Activated CD8-positive, alpha-beta memory T cell treated with anti-CD3 and anti-CD28 coated beads, Interleukin-2, amount 10 ng/mL, durations not matched to agents 7 days and 5 days (primary cell): ENCODE measurements around the gene CSK. TPM values are rescaled to one million over a fixed set of nuclear protein-coding genes. Genes with fewer than 3 reads are reported as not detected.
"Not testable (repeated sequence)": the region's sequence is repeated elsewhere in the genome, so short reads cannot be mapped to it uniquely, and the experiment has no call there.

Experiments used
- ATAC-seq: fragments of 150-1000 bp; cut with Tn5 transposase; one replicate; pipeline ENCODE4 v1.10.0; 2021; ENCODE audit warnings: moderate library complexity
- CTCF ChIA-PET: fragments of 350-600 bp; sonication (Branson Sonifier 250); formaldehyde crosslinking; loops from one replicate; lab custom pipeline; 2021; ENCODE audit warnings: antibody characterized with exemption; lab: Charles Lee
- DNase-seq: peaks from one replicate; pipeline ENCODE4 v3.0.0-alpha.2; 2020
- H3K27ac Mint-ChIP-seq: one replicate; pipeline ENCODE4 v1.8.0; 2021; ENCODE audit warnings: mild to moderate bottlenecking, mixed read lengths
- H3K27me3 Mint-ChIP-seq: one replicate; pipeline ENCODE4 v1.8.0; 2021; ENCODE audit warnings: mixed read lengths
- H3K36me3 Mint-ChIP-seq: one replicate; pipeline ENCODE4 v1.8.0; 2021; ENCODE audit warnings: mild to moderate bottlenecking, mixed read lengths
- H3K4me1 Mint-ChIP-seq: one replicate; pipeline ENCODE4 v1.8.0; 2021; ENCODE audit warnings: mixed read lengths
- H3K4me3 Mint-ChIP-seq: one replicate; pipeline ENCODE4 v1.8.0; 2021; ENCODE audit warnings: mild to moderate bottlenecking, moderate library complexity, mixed read lengths
- H3K9me3 Mint-ChIP-seq: one replicate; pipeline ENCODE4 v1.8.0; 2022; ENCODE audit warnings: low read depth, mixed read lengths
- total RNA-seq, 2 experiments: library from RNA; stranded (reverse); gene quantifications; one replicate each; pipeline ENCODE4 v1.2.3, GENCODE V29; 2021

CSK gene
- total RNA-seq, 2 experiments from 2014 or later, result 349 to 369 TPM

DNA sequence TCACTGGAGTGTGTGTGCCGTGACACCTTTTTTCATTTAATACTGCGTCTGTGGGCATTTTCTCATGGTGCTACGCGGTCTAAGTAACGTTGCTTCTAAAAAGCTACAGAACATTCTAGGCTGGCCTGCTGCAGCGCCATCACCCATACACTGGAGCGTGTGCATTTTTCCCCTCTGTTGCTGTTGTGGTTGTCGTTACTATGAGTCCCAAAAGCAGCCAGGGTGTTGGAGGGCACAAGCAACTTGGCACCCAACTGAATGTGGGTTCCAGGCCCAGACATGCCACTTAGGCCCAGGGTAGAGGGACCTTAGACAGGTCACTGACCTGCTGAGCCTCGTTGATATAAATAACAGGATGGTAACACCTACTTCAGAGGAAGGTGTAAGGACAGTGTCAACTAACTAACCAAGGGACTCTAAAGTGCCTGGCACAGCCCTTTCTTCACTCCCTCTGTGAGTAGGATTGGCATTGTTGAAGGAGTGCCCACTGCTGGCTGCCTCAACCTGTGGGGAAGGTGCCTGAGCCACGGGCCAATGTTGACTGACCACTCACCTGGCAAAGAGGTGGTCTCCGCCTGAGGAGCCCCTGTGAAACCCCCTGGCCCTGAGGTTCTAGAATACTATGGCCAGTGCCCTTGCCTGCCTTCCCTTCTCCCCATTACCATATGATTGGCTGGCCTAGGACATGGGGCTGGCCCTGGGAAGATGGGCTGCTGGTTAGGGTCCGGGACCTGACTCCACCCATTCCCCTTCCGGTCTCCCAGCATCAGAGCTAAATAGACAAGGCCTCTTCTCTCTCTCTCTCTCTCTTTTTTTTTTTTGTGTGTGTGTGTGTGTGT, 3.5 kb downstream of the CSK start:
- H3K4me1 Mint-ChIP-seq, result peaks cover 58% of the 10 kb centered on the region
- ATAC-seq (no peak), DNase-seq (peak; percentile 83)
- no peaks in the 10 kb centered on the region for H3K27me3 Mint-ChIP-seq
- H3K36me3 Mint-ChIP-seq, result peaks cover 47% of the 10 kb centered on the region
- H3K4me3 Mint-ChIP-seq, result peak overlapping the region; percentile 79
- CTCF ChIA-PET, result interaction anchor here (1.2 to 25.9 kb wide), 6 partner anchors 4 to 121 kb away, joined by 3 to 1355 read pairs (median 6); partner anchors contain the start of genes CSK and FAM219B
- peak overlapping the region; percentile 98 for H3K27ac Mint-ChIP-seq
- no peaks in the 10 kb centered on the region for H3K9me3 Mint-ChIP-seq

DNA sequence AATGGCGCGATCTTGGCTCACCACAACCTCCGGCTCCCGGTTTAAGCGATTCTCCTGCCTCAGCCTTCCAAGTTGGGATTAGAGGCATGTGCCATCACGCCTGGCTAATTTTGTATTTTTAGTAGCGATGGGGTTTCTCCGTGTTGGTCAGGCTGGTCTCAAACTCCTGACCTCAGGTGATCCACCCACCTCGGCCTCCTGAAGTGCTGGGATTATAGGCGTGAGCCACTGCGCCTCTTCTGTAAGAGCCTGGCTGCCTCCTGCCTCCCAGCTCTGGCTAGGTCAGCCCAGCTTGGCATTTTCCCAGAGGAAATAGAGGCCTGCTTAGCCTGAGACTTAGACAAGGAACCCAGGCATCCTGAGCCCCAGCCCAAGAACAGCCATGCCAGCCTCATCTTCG, 4.2 kb downstream of the CSK start:
- Mint-ChIP-seq H3K27ac (peak overlapping the region; percentile 98), H3K4me3 (peak overlapping the region; percentile 79), H3K36me3 (peaks cover 52% of the 10 kb centered on the region), H3K4me1 (peaks cover 58% of the 10 kb centered on the region)
- H3K9me3 Mint-ChIP-seq, DNase-seq, ATAC-seq, H3K27me3 Mint-ChIP-seq: not testable (repeated sequence)
- CTCF ChIA-PET, result interaction anchor here (25.1 to 25.9 kb wide), 2 partner anchors 4 to 6 kb away, joined by 1355 read pairs; partner anchors contain the start of gene CSK

DNA sequence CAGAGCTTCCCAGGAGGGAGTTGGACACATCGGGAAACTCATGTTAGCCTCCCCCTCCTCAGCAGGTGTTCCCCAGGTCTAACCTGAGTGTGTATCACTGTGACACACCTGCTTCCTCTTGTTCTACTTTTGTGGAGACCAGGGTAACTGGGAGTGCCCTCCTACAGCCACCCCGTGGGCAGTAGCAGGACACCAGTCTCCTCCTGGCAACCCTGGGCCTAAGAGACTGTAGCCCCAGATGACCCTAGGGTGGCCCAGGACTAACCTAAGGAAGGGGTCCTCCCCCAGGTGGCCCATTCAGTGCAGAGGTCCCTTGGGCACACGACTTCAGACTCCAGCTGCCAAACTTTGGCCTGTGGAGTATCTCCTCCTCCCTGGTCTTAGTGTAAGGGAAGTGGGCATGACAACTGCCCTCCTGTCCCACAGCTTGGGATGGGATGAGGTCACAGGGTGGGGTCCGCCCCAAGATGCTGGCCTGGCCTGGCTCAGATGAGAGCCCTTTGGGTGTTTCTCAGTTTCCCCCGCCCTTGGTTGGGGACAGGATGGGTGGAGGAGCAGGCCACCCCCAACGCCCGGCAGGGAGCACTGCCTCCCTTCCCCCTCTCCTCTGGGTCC, 4.8 kb downstream of the CSK start:
- peaks cover 57% of the 10 kb centered on the region for H3K36me3 Mint-ChIP-seq
- CTCF ChIA-PET, result interaction anchor here (0.8 to 25.9 kb wide), 19 partner anchors 3 to 667 kb away, joined by 3 to 1355 read pairs (median 7); partner anchors contain the start of genes ARID3B, CLK3, CSK and FAM219B
- ATAC-seq, result no peak

DNA sequence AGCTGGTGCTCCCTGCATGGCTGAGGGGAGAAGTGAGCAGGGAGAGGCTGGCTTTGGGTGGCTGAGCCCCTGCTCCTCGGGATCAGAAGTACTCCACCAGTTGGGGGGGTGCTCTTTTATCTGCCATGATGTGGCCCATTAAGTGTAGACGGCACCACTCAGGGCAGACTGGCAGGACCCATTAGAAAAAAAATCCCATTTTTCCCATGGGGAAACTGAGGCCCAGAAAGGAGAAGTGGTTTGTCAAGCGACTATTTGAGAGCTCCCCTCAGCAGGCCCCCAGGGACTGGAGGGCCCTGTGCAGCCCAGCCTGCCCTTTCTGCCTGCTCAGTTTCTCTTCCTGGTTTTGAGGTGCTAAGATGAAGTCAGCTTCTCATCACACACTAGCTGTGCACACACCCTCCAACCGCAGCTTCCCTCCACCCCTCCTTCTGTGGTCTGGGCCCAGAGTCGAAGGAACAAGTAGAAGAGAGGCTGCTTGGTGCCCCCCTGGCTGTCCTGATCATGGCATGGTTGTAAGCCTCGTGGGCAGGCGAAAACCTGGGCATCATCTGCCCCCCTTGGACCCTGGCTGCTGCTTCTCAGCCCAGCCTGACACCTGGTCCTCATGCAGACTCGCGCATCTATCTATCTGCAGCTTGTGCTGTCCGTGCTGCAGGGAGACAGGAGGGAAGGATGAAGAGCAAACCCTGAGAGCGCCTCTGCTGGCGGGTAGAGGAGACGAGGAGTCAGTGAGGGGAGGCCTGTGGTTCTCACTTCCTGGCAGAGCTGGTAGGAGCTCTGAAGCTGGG, 5.6 kb downstream of the CSK start:
- Mint-ChIP-seq H3K4me3 (peak overlapping the region; percentile 79), H3K27ac (peak overlapping the region; percentile 98), H3K36me3 (peaks cover 63% of the 10 kb centered on the region), H3K27me3 (no peaks in the 10 kb centered on the region), H3K9me3 (no peaks in the 10 kb centered on the region), H3K4me1 (peaks cover 67% of the 10 kb centered on the region)
- ATAC-seq (peak; percentile 67), DNase-seq (peak; percentile 99)
- CTCF ChIA-PET, result interaction anchor here (0.8 to 25.9 kb wide), 26 partner anchors 2 to 666 kb away, joined by 3 to 1355 read pairs (median 5); partner anchors contain the start of genes ARID3B, CLK3, CSK and CYP1A1

More for the DNA sequence above, 4.8 kb downstream of the CSK start:
- H3K27me3 Mint-ChIP-seq, result no peaks in the 10 kb centered on the region
- DNase-seq, result peak; percentile 69
- peak overlapping the region; percentile 98 for H3K27ac Mint-ChIP-seq
- peak overlapping the region; percentile 79 for H3K4me3 Mint-ChIP-seq
- H3K9me3 Mint-ChIP-seq, result no peaks in the 10 kb centered on the region
- peaks cover 59% of the 10 kb centered on the region for H3K4me1 Mint-ChIP-seq

DNA sequence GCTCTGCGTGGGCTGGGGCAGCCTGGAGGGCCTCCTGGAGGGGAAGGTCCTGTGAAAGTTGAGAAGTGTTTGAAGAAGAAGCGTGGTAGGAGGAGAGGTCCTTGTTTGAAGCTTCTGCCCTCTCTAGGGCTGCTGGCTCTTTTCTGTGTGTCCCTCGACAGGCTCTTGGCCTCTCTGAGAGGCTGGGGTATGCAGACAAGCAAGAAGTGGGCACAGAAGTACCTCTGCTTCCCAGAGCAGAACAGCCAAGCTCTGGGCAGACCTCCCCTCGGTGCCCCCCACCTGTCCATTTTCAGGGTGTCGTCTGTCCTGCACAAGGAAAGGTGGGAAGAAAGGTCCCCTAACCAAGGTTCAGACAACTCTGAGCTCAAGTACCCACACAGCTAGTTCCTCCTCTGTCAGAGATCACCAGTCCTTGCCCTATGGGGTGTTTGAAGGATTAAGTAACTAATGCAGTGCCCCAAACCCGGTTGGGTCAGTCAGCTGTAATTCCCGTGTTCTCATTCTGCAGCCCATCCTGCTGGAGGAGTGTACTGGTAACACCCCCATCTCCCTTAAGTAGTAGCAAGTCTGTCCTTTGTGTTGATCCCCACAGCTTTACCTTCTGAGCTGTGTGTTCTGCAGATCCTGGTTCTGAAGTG, 6.3 kb downstream of the CSK start:
- peak overlapping the region; percentile 79 for H3K4me3 Mint-ChIP-seq
- H3K27me3 Mint-ChIP-seq, result no peaks in the 10 kb centered on the region
- H3K4me1 Mint-ChIP-seq, result peaks cover 75% of the 10 kb centered on the region
- DNase-seq (no peak), ATAC-seq (peak; percentile 0)
- CTCF ChIA-PET, result interaction anchor here (0.8 to 25.9 kb wide), 24 partner anchors 2 to 388 kb away, joined by 3 to 1355 read pairs (median 5); partner anchors contain the start of genes ARID3B, CLK3, CSK and CYP1A1
- H3K36me3 Mint-ChIP-seq, result peaks cover 61% of the 10 kb centered on the region
- H3K9me3 Mint-ChIP-seq, result no peaks in the 10 kb centered on the region
- peak overlapping the region; percentile 98 for H3K27ac Mint-ChIP-seq

DNA sequence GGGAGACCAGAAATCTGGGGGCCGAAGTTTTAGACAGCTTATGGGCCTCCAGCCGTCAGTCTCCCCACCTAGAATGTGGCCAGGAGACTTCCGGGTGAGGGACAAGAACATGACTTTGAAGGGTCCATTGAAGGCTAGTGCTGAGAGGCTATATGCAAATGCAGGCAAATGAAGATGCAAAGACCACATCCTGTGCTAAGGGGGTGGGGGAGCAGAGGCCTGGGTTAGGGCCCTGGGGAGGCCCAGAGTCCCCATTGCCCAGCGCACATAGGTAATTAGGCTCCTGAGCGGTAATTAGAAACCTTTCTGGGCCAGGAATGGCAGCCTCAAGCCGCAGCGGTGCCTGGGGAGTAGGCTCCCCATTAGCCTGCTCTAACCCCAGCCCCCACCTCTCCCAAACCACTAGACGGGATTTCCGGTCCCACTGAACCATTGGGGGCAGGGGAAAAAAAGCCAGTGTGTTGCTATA, 6.8 kb downstream of the CSK start:
- no peaks in the 10 kb centered on the region for H3K27me3 Mint-ChIP-seq
- H3K36me3 Mint-ChIP-seq, result peaks cover 58% of the 10 kb centered on the region
- H3K4me1 Mint-ChIP-seq, result peaks cover 79% of the 10 kb centered on the region
- H3K27ac Mint-ChIP-seq, result peak overlapping the region; percentile 98
- DNase-seq (peak; percentile 93), ATAC-seq (peak; percentile 32)
- H3K9me3 Mint-ChIP-seq, result no peaks in the 10 kb centered on the region
- CTCF ChIA-PET, result interaction anchor here (0.8 to 25.9 kb wide), 16 partner anchors 1 to 389 kb away, joined by 3 to 1355 read pairs (median 7); partner anchors contain the start of genes ARID3B, CSK, FAM219B and RPP25
- H3K4me3 Mint-ChIP-seq, result peak overlapping the region; percentile 79

DNA sequence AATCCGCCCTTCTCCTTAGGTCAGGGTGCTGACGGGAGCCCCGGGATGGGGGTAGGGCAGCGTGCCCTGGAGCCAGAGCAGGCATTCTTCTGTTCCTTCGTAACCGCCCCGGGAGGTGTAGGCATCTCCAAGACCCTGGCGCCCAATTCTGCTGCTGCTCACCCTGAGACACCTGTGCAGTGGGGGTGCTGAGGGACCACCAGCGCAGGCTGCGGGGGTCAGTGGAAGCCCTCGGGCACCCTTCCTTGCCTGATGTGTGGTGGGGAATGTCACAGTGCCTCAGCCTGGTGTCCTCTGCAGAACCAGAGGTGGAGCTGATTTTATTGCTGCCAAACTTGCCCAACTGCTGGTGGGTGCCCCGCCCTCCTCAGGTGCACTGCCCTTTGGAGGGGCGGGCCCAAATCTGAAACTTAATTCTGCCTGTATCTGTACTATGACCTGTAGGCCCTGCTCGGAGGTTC, 7.3 kb downstream of the CSK start:
- Mint-ChIP-seq H3K4me3 (peak overlapping the region; percentile 79), H3K36me3 (peaks cover 54% of the 10 kb centered on the region), H3K4me1 (peaks cover 80% of the 10 kb centered on the region), H3K27me3 (no peaks in the 10 kb centered on the region), H3K9me3 (no peaks in the 10 kb centered on the region), H3K27ac (peak overlapping the region; percentile 98)
- DNase-seq, result peak; percentile 76
- peak; percentile 2 for ATAC-seq
- CTCF ChIA-PET, result interaction anchor here (2.0 to 25.9 kb wide), 4 partner anchors 1 to 112 kb away, joined by 6 to 1355 read pairs (median 683); partner anchors contain the start of gene CSK

DNA sequence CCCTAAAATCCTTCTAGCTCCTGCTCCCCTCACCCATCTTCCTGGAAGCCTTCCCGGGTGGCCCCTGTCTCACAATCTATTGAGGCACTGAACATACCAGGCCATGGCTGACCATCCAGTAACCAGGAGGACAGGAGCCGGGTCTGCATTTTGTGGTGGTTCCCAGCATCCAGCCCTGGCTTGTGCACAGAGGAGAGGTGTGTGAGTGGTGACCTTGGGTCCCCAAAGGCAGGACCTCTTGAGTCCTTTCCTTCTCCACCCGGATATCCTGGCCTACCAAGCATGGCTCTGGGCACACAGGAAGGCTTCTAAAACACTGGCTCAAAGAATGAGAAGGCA, 7.8 kb downstream of the CSK start:
- Mint-ChIP-seq H3K9me3 (no peaks in the 10 kb centered on the region), H3K27me3 (no peaks in the 10 kb centered on the region), H3K4me3 (peak overlapping the region; percentile 79), H3K4me1 (peaks cover 82% of the 10 kb centered on the region), H3K27ac (peak overlapping the region; percentile 98), H3K36me3 (peaks cover 50% of the 10 kb centered on the region)
- ATAC-seq (no peak), DNase-seq (no peak)
- CTCF ChIA-PET, result interaction anchor here (1.5 to 25.9 kb wide), 4 partner anchors 0 to 117 kb away, joined by 3 to 1355 read pairs (median 680); partner anchors contain the start of genes CSK and FAM219B

DNA sequence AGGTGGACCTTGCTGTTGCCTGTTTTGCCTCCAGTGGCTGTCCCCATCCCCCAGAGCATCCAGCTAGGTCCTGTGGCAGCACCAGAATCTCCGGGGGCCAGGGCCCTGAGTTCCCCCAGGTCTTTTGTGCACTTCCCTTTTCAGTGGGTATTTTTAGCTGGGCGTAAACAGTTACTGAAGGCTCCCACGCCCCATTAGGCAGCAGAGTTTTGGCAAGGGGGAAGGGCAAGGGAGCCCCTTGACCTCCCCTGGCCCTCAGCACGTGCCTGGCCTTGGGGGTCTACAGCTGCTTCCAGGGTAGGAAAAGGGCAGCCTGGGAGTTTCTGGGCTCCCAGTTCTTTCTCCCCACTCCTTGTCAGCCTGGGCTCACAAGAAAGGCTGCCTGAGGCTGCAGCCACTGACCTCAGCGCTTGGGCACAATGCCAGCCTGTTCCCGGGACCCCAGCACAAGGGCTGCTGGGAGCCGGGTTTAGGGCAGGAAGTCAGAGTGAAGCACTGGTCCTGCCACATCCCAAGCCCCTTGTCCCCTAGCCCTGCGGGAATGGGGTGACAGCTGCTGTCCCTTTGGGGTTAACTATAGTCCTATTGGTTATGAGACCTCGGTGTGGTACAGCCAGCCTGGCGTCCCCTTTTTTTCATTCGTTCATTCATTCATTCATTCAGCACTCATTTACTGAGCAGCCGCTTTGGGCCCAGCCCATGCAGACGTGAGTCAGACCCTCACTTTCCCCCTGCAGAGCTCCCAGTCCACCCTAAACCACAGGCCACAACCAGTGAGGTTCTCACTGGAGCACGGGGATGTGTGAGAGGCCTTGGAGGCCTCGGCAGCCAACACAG, 8.4 kb downstream of the CSK start:
- CTCF ChIA-PET, result interaction anchor here (1.0 to 25.9 kb wide), 7 partner anchors 1 to 408 kb away, joined by 3 to 1355 read pairs (median 4); partner anchors contain the start of genes CSK and FAM219B
- Mint-ChIP-seq H3K27ac (peak overlapping the region; percentile 98), H3K27me3 (no peaks in the 10 kb centered on the region), H3K4me1 (peaks cover 83% of the 10 kb centered on the region), H3K4me3 (peak overlapping the region; percentile 79), H3K9me3 (no peaks in the 10 kb centered on the region), H3K36me3 (peaks cover 49% of the 10 kb centered on the region)
- peak; percentile 78 for DNase-seq
- ATAC-seq, result no peak

DNA sequence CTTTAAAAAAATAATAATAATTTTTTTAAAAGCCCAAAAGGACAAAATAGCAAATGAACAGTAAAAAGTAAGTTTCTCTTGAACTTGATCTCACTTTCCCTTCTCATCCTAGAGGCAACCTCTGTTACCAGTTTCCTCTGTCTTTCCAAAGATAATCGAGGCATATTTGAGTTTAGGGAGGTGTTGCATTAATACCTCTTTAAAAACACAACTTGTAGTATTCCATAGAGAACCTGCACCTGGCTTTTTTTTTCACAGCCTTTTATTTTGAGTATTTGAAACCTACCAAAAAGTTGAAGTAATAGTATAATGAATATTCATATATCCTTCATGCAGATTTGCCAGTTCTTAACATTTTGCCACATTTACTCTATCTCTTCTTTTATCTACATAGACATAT, 9.1 kb downstream of the CSK start:
- Mint-ChIP-seq H3K9me3 (no peaks in the 10 kb centered on the region), H3K4me1 (peaks cover 86% of the 10 kb centered on the region), H3K36me3 (peaks cover 48% of the 10 kb centered on the region), H3K4me3 (peak overlapping the region; percentile 79), H3K27ac (peak overlapping the region; percentile 79), H3K27me3 (no peaks in the 10 kb centered on the region)
- ATAC-seq (no peak), DNase-seq (no peak)
- CTCF ChIA-PET, result interaction anchor here (1.0 to 25.9 kb wide), 7 partner anchors 1 to 409 kb away, joined by 3 to 1355 read pairs (median 4); partner anchors contain the start of genes CSK and FAM219B

DNA sequence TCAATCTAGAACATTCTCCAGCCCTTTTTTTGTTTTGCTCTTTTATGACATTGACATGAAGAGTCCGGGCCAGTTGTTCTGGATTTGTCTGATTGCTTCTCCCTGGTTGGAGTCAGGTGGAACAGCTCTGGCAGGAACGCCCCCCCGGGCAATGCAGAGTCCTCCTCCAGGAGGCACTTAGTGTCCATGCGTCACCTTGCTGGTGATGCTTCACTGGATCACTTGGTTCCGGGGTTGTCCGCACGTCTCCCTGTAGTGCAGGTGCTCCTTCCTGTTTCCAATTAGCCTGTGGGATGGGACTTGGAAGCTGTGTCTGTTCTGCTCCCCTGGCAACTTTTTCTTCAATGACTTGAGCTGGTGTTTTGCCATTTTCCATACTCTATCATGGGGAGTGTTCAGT, 9.8 kb downstream of the CSK start:
- Mint-ChIP-seq H3K36me3 (peaks cover 51% of the 10 kb centered on the region), H3K9me3 (no peaks in the 10 kb centered on the region), H3K4me1 (peaks cover 90% of the 10 kb centered on the region), H3K27me3 (no peaks in the 10 kb centered on the region), H3K4me3 (peak overlapping the region; percentile 79), H3K27ac (peak overlapping the region; percentile 79)
- ATAC-seq, result no peak
- CTCF ChIA-PET, result interaction anchor here (1.1 to 25.9 kb wide), 7 partner anchors 2 to 159 kb away, joined by 3 to 1355 read pairs (median 5); partner anchors contain the start of gene CSK
- DNase-seq, result no peak
